ENCODE data around the gene PARK7.

DNA sequence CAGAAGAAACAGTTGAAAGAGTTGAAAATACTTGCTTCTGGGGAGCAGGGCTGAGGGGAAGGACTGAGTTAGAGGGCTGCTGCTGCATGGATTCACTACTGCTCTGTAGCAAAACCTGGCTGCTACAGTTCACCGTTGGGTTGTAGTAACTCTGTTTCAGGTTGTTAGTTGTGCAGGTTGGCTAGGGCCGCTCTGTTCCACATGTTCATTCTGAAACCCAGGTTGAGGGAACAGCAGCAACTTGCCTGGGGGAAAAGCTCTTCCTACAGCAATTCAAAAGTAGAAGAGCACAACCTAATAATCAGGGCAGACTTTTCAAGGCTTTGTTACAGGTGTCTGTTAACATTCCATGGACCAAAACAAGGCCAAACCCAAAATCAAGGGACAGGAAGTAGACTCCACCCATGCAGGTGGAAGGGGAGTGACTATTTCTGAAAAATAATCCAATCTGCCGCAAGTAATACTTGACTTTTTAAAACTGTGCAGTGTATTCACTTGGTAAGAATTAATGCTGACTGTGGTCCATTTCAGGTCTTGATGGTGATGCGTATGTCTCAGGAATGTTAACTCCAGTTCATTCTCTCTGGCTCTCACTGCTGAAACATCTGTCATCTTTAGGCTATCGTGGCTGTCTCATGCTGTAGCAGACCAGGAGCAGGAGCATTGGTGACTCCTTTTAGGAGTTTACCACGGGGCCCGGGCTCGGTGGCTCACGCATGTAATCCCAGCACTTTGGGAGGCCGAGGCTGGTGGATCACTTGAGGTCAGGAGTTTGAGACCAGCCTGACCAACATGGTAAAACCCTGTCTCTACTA is 5.1 kb upstream of the PARK7 start:
- TF ChIP-seq, protein P1, sequence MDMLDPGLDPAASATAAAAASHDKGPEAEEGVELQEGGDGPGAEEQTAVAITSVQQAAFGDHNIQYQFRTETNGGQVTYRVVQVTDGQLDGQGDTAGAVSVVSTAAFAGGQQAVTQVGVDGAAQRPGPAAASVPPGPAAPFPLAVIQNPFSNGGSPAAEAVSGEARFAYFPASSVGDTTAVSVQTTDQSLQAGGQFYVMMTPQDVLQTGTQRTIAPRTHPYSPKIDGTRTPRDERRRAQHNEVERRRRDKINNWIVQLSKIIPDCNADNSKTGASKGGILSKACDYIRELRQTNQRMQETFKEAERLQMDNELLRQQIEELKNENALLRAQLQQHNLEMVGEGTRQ (IDR thresholded peaks at IDR 0.05): no peak
- TF ChIP-seq, protein P2, sequence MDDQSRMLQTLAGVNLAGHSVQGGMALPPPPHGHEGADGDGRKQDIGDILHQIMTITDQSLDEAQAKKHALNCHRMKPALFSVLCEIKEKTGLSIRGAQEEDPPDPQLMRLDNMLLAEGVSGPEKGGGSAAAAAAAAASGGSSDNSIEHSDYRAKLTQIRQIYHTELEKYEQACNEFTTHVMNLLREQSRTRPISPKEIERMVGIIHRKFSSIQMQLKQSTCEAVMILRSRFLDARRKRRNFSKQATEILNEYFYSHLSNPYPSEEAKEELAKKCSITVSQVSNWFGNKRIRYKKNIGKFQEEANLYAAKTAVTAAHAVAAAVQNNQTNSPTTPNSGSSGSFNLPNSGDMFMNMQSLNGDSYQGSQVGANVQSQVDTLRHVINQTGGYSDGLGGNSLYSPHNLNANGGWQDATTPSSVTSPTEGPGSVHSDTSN (IDR thresholded peaks at IDR 0.05): no peak
- TF ChIP-seq POLR2AphosphoS2 (conservative IDR thresholded peaks at IDR 0.05; ENCODE audit: low read length): no peak
- TF ChIP-seq, protein P3, sequence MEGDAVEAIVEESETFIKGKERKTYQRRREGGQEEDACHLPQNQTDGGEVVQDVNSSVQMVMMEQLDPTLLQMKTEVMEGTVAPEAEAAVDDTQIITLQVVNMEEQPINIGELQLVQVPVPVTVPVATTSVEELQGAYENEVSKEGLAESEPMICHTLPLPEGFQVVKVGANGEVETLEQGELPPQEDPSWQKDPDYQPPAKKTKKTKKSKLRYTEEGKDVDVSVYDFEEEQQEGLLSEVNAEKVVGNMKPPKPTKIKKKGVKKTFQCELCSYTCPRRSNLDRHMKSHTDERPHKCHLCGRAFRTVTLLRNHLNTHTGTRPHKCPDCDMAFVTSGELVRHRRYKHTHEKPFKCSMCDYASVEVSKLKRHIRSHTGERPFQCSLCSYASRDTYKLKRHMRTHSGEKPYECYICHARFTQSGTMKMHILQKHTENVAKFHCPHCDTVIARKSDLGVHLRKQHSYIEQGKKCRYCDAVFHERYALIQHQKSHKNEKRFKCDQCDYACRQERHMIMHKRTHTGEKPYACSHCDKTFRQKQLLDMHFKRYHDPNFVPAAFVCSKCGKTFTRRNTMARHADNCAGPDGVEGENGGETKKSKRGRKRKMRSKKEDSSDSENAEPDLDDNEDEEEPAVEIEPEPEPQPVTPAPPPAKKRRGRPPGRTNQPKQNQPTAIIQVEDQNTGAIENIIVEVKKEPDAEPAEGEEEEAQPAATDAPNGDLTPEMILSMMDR (IDR thresholded peaks at IDR 0.05): no peak

All from A549 (cell line).